ENCODE results near the gene NCEH1.
"Not testable (repeated sequence)": the region's sequence is repeated elsewhere in the genome, so short reads cannot be mapped to it uniquely, and the experiment has no call there.

NCEH1 gene

DNA sequence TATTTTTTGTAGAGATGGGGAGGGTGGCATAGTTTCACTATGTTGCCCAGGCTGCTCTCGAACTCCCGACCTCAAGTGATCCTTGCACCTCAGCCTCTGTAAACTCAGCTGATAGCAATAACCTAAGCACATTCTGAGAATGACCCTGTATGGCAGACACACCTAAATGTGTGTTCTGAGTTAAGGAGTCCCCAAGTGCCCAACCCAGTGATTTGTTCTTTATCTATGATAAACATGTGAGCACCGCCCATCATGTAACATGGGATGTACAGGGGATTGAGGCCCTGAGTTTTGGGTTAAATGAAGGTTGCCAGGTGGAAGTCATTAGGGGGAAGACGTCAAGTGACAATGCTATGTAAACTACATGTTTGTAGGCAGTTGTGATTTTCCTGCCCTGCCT lies 5.7 kb downstream of the NCEH1 start:
- TF ChIP-seq POLR2AphosphoS5 (IDR thresholded peaks at IDR 0.05; ENCODE audit: low read depth, low read length), result no peak
- no peak for TF ChIP-seq POLR2A (IDR thresholded peaks at IDR 0.05; ENCODE audit: low read depth, low read length)
- no peak for TF ChIP-seq TAF1 (IDR thresholded peaks at IDR 0.05; ENCODE audit: borderline replicate concordance, low read depth, low read length)
- FAIRE-seq (no peak), DNase-seq (ENCODE audit: insufficient read length) (no peak)

DNA sequence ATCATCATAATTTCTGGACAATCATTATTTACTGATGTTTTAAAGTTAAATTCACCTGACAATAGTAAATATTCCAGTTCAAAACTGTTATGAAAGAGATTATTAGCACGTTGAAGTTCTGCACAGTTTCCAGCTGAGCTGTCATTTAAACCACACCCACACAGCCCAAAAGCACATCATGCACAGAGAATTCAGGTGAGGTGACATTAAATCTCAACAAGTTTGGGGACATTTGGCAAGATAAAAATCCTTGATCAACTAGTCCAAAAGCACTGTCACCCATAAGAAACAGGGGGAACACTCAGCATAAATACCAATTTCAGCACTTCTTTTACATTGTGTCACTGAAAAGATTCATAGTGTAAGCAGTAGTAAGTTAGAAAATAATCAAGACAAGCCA lies 6.9 kb downstream of the NCEH1 start:
- TF ChIP-seq POLR2AphosphoS5 (IDR thresholded peaks at IDR 0.05; ENCODE audit: low read depth, low read length), result no peak
- no peak for TF ChIP-seq TAF1 (IDR thresholded peaks at IDR 0.05; ENCODE audit: borderline replicate concordance, low read depth, low read length)
- no peak for TF ChIP-seq POLR2A (IDR thresholded peaks at IDR 0.05; ENCODE audit: low read depth, low read length)
- no peak for DNase-seq (ENCODE audit: insufficient read length)
- no peak for FAIRE-seq

DNA sequence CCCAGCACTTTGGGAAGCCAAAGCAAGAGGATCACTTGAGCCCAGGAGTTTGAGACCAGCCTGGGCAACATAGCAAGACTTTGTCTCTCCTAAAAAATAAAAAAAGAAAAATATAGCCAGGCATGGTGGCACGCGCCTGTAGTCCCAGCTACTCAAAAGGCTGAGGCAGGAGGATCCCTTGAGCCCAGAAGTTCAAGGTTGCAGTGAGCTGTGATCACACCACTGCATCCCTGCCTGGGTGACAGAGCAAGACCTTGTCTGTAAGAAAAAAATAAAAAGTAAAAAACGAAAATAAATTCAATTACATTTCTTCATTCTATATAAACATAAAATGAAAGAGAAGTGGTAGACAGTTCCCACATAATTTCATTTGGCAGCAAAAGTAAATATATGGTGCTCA lies 8.1 kb downstream of the NCEH1 start:
- FAIRE-seq; DNase-seq (ENCODE audit: insufficient read length): not testable (repeated sequence)

- FAIRE-seq (no peak), DNase-seq (ENCODE audit: insufficient read length) (no peak)
- no peak for TF ChIP-seq POLR2A (IDR thresholded peaks at IDR 0.05; ENCODE audit: low read depth, low read length)
- TF ChIP-seq POLR2AphosphoS5 (IDR thresholded peaks at IDR 0.05; ENCODE audit: low read depth, low read length), result no peak
Measured at GRCh38 chr3:172702256-172702655, 8.6 kb downstream of the NCEH1 start.

DNA sequence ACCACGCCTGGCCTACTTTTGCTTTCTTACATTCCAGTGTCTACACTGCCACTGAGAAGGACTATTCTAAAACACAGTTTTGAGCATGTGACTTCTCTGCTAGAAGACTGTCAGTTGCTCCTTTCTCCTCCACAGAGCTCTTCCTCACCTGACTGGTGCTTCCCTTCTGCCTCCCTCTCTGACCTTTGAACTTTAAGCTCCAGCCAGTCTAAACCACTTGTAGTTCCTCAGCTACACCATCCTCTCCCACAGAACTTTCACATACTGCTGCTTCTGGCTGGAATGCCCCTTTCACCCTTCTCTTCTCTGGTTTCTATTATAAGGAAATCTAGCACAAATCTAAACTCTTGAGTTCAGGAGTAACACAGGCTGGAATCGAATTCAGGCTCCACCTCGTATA lies 9.1 kb downstream of the NCEH1 start:
- TF ChIP-seq POLR2A (IDR thresholded peaks at IDR 0.05; ENCODE audit: low read depth, low read length), result no peak
- TF ChIP-seq POLR2AphosphoS5 (IDR thresholded peaks at IDR 0.05; ENCODE audit: low read depth, low read length), result no peak
- no peak for TF ChIP-seq TAF1 (IDR thresholded peaks at IDR 0.05; ENCODE audit: borderline replicate concordance, low read depth, low read length)
- DNase-seq (ENCODE audit: insufficient read length) (no peak), FAIRE-seq (no peak)

DNA sequence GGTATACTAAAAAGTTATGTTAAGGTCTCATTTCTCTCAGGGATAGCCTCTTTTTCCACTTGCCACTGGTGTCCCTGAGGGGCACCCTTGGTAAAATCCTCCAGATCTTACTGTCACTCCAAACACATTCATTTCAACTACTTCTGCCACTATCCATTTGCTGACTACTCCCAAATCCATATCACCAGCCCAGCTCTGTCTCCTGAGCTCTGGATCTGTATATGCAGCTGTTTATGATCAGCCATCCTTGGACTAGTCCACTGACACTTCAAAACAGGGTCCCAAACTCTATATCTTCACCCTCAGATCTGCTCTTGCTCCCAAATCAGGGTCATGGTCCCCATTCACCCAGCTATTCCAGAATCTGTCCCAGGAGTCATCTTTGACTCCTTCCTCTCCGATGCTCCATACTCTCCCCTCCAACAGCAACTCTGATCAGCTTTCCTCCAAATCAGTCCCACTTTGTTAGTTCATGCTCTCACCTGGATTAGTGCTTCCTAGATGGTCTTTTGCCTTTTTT lies 9.9 kb downstream of the NCEH1 start:
- TF ChIP-seq POLR2AphosphoS5 (IDR thresholded peaks at IDR 0.05; ENCODE audit: low read depth, low read length) (no peak), TAF1 (IDR thresholded peaks at IDR 0.05; ENCODE audit: borderline replicate concordance, low read depth, low read length) (no peak), POLR2A (IDR thresholded peaks at IDR 0.05; ENCODE audit: low read depth, low read length) (no peak)
- FAIRE-seq (no peak), DNase-seq (ENCODE audit: insufficient read length) (no peak)

GRCh38 chr3:172700256-172700655 lies 10.6 kb downstream of the NCEH1 start:
- DNase-seq (ENCODE audit: insufficient read length) (no peak), FAIRE-seq (no peak)
- TF ChIP-seq TAF1 (IDR thresholded peaks at IDR 0.05; ENCODE audit: borderline replicate concordance, low read depth, low read length), result no peak
- no peak for TF ChIP-seq POLR2AphosphoS5 (IDR thresholded peaks at IDR 0.05; ENCODE audit: low read depth, low read length)

GRCh38 chr3:172699031-172699430 lies 11.8 kb downstream of the NCEH1 start:
- no peak for DNase-seq (ENCODE audit: insufficient read length)
- no peak for FAIRE-seq
- TF ChIP-seq TAF1 (IDR thresholded peaks at IDR 0.05; ENCODE audit: borderline replicate concordance, low read depth, low read length) (no peak), POLR2AphosphoS5 (IDR thresholded peaks at IDR 0.05; ENCODE audit: low read depth, low read length) (no peak), POLR2A (IDR thresholded peaks at IDR 0.05; ENCODE audit: low read depth, low read length) (no peak)

DNA sequence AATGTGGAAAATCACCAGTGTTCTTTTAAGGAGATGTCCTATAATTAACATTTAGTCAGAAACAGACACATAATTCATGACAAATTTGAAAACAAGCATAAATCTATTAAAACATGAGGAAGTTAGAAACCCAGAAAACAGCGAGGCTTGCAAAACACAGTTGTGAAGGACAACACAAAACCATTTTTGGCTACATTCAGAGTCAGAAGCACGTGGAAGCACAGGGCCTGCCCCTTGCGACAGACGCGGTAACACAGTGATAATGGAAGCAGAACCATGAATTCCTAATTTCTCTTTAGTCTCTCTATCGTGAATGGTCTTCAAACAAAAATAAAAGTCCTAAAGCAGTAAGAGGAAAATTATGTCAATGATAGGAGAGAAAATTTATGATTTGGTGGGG lies 12.2 kb downstream of the NCEH1 start:
- DNase-seq (ENCODE audit: insufficient read length) (no peak), FAIRE-seq (no peak)
- TF ChIP-seq POLR2A (IDR thresholded peaks at IDR 0.05; ENCODE audit: low read depth, low read length) (no peak), POLR2AphosphoS5 (IDR thresholded peaks at IDR 0.05; ENCODE audit: low read depth, low read length) (no peak), TAF1 (IDR thresholded peaks at IDR 0.05; ENCODE audit: borderline replicate concordance, low read depth, low read length) (no peak)

DNA sequence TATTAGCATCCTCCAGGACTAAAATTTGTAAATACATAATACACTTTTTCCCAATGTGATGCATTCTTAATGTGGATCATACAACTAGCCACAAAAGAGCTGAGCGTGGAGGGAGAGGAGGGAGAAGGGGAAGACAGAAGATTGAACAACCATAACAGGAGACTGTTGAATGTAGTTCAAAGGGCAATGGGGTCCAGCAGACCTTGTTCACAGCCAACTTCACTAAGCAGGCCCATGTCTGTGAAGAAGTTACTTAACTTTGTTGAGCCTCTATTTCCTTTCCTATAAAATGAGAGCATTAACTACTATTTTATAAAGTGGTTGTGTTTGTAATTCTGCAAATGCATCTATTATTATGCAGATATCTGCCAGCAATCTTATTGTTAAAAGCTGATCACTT lies 13.3 kb downstream of the NCEH1 start:
- FAIRE-seq, result no peak
- no peak for TF ChIP-seq TAF1 (IDR thresholded peaks at IDR 0.05; ENCODE audit: borderline replicate concordance, low read depth, low read length)
- TF ChIP-seq POLR2AphosphoS5 (IDR thresholded peaks at IDR 0.05; ENCODE audit: low read depth, low read length), result no peak
- no peak for TF ChIP-seq POLR2A (IDR thresholded peaks at IDR 0.05; ENCODE audit: low read depth, low read length)
- DNase-seq (ENCODE audit: insufficient read length), result no peak

DNA sequence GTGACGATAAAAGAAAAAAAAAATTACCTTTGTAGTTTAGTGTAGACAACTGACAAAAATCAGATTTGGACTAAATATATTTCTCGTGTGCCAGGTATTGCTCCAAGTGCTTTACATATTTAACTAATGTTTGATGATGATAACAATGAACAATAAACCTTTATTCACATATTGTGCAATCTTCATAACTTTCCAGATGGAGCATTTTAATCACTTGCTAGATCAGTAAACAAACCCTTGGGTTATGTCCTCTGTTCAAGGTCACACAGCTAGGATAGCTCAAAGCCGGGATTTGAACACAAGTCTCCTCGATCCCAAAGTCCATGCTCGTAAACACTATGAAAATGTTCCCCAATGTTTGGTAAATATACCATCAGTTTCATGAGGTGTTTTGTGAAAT lies 14.5 kb downstream of the NCEH1 start:
- no peak for TF ChIP-seq TAF1 (IDR thresholded peaks at IDR 0.05; ENCODE audit: borderline replicate concordance, low read depth, low read length)
- DNase-seq (ENCODE audit: insufficient read length) (no peak), FAIRE-seq (no peak)

- no peak for DNase-seq (ENCODE audit: insufficient read length)
- TF ChIP-seq POLR2AphosphoS5 (IDR thresholded peaks at IDR 0.05; ENCODE audit: low read depth, low read length), result no peak
- FAIRE-seq, result no peak
Measured at GRCh38 chr3:172694573-172695246, 16.2 kb downstream of the NCEH1 start.

GRCh38 chr3:172692751-172693338 lies 18.0 kb downstream of the NCEH1 start:
- TF ChIP-seq POLR2AphosphoS5 (IDR thresholded peaks at IDR 0.05; ENCODE audit: low read depth, low read length), result no peak
- FAIRE-seq, result no peak
- DNase-seq (ENCODE audit: insufficient read length), result no peak

Data from GM12892 (cell line).